WI38 (cell line): ENCODE data around the gene KLHL18.
"Not testable (repeated sequence)": the region's sequence is repeated elsewhere in the genome, so short reads cannot be mapped to it uniquely, and the experiment has no call there.

ENCODE experiments used
- H3K4me3 ChIP-seq: 2 replicates; pipeline ENCODE4 v1.5.1; 2011; ENCODE audit warnings: low read depth, mild to moderate bottlenecking, control low read depth, low read length
- TF ChIP-seq, protein P1 (sequence below): IDR thresholded peaks from 2 replicates; pipeline ENCODE4 v1.5.1; 2012; ENCODE audit warnings: low read depth, mild to moderate bottlenecking, control low read depth, low read length

The KLHL18 gene

DNA sequence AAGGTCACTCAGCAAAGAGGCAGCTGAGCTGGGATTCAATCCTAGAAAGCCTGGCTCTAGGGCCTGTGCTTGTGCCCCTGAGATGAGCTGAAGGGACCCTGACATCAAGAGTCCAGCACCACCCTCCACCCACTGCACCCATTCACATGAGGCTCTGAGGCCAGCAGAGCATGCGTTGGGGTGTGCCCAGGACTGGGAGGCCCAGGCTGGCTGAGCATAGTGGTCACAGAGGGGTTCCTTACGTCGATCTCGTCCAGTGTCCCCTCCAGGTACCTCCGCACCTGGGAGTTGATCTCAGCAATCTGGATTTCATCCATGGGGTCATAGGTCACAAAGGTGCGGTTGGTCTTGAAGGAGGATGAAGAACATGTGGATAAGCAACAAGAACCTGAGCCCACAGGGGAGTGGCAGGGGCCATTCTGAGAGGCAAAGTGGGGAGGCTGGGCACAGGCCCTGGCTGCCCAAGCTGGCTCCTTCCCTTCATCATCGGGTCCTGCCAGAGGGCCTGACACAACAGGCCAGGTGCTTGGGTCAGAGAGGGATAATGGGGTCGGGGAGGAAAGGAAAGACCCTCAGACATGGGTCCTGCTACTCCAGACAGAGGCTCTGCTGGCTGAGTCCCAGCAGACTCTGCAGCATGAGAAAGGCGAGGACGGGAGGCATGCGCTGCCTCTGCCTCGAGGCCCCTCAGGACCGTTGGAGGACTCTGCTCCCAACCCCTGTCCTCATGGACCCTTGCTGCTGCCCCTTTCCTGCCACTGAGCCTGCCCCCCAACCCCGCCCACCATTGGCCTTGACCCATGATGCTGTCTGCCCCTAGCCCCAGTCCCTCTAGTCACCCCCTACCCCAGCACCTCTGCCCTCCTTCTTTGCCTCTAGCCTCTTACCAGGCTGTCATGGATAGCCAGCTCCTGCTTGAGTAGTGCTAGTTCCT, 35.3 kb upstream of the KLHL18 start:
- TF ChIP-seq, protein P1, sequence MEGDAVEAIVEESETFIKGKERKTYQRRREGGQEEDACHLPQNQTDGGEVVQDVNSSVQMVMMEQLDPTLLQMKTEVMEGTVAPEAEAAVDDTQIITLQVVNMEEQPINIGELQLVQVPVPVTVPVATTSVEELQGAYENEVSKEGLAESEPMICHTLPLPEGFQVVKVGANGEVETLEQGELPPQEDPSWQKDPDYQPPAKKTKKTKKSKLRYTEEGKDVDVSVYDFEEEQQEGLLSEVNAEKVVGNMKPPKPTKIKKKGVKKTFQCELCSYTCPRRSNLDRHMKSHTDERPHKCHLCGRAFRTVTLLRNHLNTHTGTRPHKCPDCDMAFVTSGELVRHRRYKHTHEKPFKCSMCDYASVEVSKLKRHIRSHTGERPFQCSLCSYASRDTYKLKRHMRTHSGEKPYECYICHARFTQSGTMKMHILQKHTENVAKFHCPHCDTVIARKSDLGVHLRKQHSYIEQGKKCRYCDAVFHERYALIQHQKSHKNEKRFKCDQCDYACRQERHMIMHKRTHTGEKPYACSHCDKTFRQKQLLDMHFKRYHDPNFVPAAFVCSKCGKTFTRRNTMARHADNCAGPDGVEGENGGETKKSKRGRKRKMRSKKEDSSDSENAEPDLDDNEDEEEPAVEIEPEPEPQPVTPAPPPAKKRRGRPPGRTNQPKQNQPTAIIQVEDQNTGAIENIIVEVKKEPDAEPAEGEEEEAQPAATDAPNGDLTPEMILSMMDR, result no peak
- H3K4me3 ChIP-seq, result no peak overlapping the region

GRCh38 chr3:47250309-47251060, 32.3 kb upstream of the KLHL18 start:
- H3K4me3 ChIP-seq, result no peak overlapping the region
- TF ChIP-seq, protein P1, result peak; percentile 19; the same call in 1 of the 2 replicates

GRCh38 chr3:47251085-47251484, 31.7 kb upstream of the KLHL18 start:
- not testable (repeated sequence) for H3K4me3 ChIP-seq

DNA sequence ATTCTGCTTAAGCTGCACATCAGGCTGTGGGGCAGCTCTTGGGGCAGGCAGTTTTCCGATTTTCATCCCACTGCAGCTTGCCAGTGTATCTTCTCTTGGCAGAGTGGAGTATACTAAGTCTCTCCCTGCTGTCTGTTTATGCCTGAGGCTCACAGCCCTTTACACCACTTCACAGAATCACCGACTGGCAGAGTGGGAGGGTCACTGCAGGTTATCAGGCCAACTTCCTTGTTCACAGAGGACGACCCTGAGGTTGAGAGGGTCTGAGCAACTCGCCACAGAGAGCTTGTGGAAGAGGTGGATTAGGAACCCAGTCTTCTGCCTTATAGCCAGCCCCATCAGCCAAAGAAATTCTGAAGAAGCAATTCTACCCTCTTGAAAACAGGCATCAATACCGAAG, 31.1 kb upstream of the KLHL18 start:
- TF ChIP-seq, protein P1, result no peak
- no peak overlapping the region for H3K4me3 ChIP-seq

DNA sequence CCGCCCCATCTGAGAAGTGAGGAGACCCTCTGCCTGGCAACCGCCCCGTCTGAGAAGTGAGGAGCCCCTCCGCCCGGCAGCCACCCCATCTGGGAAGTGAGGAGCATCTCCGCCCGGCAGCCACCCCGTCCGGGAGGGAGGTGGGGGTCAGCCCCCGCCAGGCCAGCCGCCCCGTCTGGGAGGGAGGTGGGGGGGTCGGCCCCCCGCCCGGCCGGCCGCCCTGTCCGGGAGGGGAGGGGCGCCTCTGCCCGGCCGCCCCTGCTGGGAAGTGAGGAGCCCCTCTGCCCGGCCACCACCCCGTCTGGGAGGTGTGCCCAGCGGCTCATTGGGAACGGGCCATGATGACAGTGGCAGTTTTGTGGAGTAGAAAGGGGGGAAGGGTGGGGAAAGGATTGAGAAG, 26.4 kb upstream of the KLHL18 start:
- not testable (repeated sequence) for H3K4me3 ChIP-seq

DNA sequence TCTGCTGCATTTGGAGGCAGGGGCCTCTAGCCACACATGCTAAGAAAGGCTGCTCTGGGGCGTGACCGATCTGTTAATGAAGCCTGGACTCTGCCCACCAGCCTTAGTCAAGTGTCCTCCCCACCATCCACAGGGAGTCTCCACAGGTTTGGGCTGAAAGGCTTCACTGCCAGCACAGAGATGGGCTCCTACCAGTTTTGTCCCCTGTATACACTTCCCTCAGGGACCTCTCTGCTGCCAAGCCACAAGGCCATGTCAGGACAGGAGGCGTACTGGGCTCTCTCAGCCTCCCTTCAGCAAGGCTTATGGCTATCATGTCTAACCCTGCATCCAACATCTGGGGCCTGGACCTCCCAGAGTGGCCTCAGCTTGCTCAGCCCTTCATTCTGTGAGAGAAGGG, 23.6 kb upstream of the KLHL18 start:
- TF ChIP-seq, protein P1, result no peak
- H3K4me3 ChIP-seq, result no peak overlapping the region

- no peak overlapping the region for H3K4me3 ChIP-seq
- TF ChIP-seq, protein P1, result no peak
Measured at GRCh38 chr3:47260605-47261004, 22.1 kb upstream of the KLHL18 start.

DNA sequence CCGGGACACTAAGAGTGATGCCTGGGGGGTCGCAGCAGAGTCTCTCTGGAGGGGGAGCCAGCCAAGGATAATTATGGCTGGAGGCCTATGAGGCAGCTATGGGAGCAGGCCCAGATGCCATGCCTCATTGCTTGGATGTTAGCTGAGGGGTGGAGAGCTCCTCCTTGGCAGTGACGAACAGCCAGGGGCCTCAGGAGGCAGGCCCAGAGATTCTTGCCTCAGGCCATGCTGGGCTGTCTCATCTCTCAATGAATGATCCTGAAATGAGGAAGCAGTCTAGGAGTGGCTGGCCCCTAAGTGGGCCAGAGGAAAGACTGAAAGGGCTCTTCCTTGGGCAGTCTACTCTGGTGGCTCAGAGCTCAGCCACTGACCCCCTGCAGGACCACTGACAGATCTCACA, 21.4 kb upstream of the KLHL18 start:
- TF ChIP-seq, protein P1, result no peak
- H3K4me3 ChIP-seq, result no peak overlapping the region
